ENCODE data around the gene HOXD10.
A peak's percentile ranks its signal among the peaks of the same experiment; 100 is the strongest.

The HOXD10 gene

DNA sequence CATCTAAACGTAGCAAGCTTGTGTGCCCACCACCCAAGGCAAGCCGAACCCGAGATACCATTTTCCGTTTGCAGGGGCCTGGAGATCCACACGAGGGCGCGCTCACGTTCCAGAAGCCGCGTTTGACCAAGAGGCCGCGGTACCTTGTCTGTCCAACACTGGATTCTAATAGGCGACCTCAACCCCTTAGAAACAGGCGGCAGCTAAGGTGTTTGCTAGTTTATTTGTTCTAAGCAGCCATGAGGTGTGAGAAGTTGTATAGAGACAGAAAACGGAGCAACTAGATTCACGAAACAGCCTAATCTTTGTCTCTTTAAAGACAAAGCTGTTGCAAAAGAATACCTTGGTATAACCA is 5.3 kb upstream of the HOXD10 start:
- Histone ChIP-seq H3K27me3 (ENCODE audit: insufficient read depth, low read depth, severe bottlenecking) (peaks cover 89% of the 10 kb centered on the region), H3K4me3 (ENCODE audit: low read depth, low read length) (no peak overlapping the region), H3K9me3 (ENCODE audit: severe bottlenecking) (peaks cover 6% of the 10 kb centered on the region), H3K36me3 (no peaks in the 10 kb centered on the region), H3K27ac (no peak overlapping the region)
- peak; percentile 83 for TF ChIP-seq CTCF (IDR thresholded peaks at IDR 0.05; ENCODE audit: low read depth, low read length)
- peak; percentile 63 for DNase-seq

- H3K27ac ChIP-seq, result no peak overlapping the region
- H3K27me3 ChIP-seq (ENCODE audit: insufficient read depth, low read depth, severe bottlenecking), result peaks cover 89% of the 10 kb centered on the region
- DNase-seq, result no peak
- H3K36me3 ChIP-seq, result no peaks in the 10 kb centered on the region
- no peak overlapping the region for H3K4me3 ChIP-seq (ENCODE audit: low read depth, low read length)
- peaks cover 10% of the 10 kb centered on the region for H3K9me3 ChIP-seq (ENCODE audit: severe bottlenecking)
- no peak for TF ChIP-seq CTCF (IDR thresholded peaks at IDR 0.05; ENCODE audit: low read depth, low read length)
Measured at GRCh38 chr2:176111846-176112374, 4.7 kb upstream of the HOXD10 start.

DNA sequence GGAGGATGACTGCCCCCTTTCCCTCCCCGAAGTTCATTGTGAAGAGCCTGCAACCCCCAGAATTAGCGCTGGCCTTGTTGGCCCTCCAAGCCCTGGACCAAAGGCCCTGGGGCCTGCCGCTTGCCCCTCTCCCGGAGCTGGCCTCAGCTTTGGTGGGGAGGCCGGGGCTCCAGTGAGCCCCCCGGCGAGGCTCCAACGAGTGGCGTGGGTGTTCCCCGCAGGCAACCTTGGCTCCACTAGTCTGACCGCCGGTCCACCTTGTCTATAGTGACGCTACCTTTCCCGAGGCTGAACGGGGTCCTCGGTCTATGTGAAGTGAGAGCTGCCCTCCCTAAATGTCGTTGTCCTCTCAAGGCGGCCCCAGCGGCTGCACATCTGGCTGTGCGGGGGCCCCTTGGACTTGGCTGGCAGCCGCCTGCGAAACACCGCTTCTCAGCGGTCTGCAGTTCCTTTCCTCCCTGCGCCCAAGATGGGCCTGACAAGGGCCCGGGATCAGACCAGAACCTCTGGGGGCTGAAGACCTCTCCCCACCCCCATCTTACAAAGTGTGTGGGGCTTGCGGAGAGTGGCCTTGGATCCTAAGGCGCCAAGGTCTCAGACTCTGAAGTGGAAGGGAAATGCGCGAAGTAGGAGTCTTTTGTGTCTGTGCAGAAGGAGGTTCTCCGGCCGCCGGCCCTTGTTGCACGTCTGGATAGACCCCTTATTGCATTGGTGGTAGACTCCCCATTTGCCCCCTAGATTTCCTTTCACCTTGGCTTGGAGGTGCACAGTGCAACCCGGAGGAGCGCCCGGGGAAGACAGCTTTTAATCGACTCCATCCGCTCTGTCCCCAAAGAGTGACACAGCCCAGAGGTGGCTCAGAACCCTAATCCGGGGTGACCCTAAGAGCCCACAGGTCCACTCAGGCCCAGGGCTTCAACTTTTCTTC is 3.9 kb upstream of the HOXD10 start:
- DNase-seq, result no peak
- no peak for TF ChIP-seq CTCF (IDR thresholded peaks at IDR 0.05; ENCODE audit: low read depth, low read length)
- H3K9me3 ChIP-seq (ENCODE audit: severe bottlenecking), result peaks cover 13% of the 10 kb centered on the region
- no peaks in the 10 kb centered on the region for H3K36me3 ChIP-seq
- H3K27me3 ChIP-seq (ENCODE audit: insufficient read depth, low read depth, severe bottlenecking), result peaks cover 92% of the 10 kb centered on the region
- no peak overlapping the region for H3K27ac ChIP-seq
- no peak overlapping the region for H3K4me3 ChIP-seq (ENCODE audit: low read depth, low read length)

GRCh38 chr2:176114120-176114929 is 2.3 kb upstream of the HOXD10 start:
- Histone ChIP-seq H3K27me3 (ENCODE audit: insufficient read depth, low read depth, severe bottlenecking) (peaks cover 99% of the 10 kb centered on the region), H3K36me3 (no peaks in the 10 kb centered on the region), H3K27ac (no peak overlapping the region), H3K4me3 (ENCODE audit: low read depth, low read length) (no peak overlapping the region), H3K9me3 (ENCODE audit: severe bottlenecking) (peaks cover 13% of the 10 kb centered on the region)
- no peak for TF ChIP-seq CTCF (IDR thresholded peaks at IDR 0.05; ENCODE audit: low read depth, low read length)
- DNase-seq, result no peak

DNA sequence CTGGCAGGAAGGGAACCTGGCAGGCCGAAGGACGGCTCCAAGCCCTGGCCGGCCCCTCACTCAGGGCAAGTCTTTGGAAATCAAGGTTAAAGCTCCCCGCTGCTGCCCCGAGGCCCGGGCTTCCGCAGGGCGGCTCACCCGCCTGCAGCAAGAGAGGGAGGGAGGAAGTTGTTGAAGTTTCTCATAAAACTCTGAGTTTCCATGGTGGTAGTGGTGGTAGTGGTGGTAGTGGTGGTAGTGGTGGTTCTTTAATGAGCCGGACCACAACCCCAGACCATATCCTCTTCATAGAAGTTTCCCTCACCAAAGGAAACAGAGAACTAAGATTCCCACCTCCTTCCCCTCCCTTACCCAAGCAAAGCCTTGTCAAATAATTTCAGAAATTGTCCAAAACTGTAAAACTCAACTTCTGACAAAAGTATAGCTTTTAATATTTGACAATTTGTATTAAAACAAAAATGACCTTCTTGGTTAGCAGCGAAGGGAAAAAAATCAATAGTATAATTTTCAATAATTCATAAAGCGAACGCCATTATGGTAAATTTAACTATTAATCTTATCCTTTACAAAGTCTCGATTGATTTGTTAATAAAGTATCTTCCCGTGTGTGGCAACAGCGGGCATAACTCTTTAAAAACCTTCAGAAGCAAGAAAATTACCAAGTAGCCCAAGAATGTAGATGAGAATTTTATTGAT is 1.5 kb upstream of the HOXD10 start:
- Histone ChIP-seq H3K9me3 (ENCODE audit: severe bottlenecking) (peaks cover 13% of the 10 kb centered on the region), H3K4me3 (ENCODE audit: low read depth, low read length) (no peak overlapping the region), H3K36me3 (no peaks in the 10 kb centered on the region), H3K27ac (no peak overlapping the region), H3K27me3 (ENCODE audit: insufficient read depth, low read depth, severe bottlenecking) (peaks cover 98% of the 10 kb centered on the region)
- no peak for DNase-seq
- no peak for TF ChIP-seq CTCF (IDR thresholded peaks at IDR 0.05; ENCODE audit: low read depth, low read length)
